Measurements from ENCODE around the gene TENM4. TPM values are rescaled to one million over a fixed set of nuclear protein-coding genes. Genes with fewer than 3 reads are reported as not detected.
A peak's percentile ranks its signal among the peaks of the same experiment; 100 is the strongest.

The TENM4 gene
- total RNA-seq, 2 experiments from 2014 or later, result not detected

GRCh38 chr11:79439410-79439885, 1.4 kb downstream of the TENM4 start:
- peaks cover 72% of the 10 kb centered on the region for H3K27me3 Mint-ChIP-seq
- peaks cover 4% of the 10 kb centered on the region for H3K36me3 Mint-ChIP-seq (ENCODE audit: low read depth)
- intact Hi-C loops (cut with micrococcal nuclease), result no loop called here
- POLR2A ChIA-PET, result no interaction called here
- ATAC-seq, result no peak
- H3K9me3 Mint-ChIP-seq, result no peaks in the 10 kb centered on the region
- CTCF ChIA-PET, result interaction anchor here (0.6 kb wide), 1 partner anchor 30 kb away, joined by 3 read pairs; no protein-coding TSS in a partner anchor
- H3K27ac Mint-ChIP-seq, result no peak overlapping the region
- no peak overlapping the region for H3K4me3 Mint-ChIP-seq
- DNase-seq, result no peak
- peaks cover 10% of the 10 kb centered on the region for H3K4me1 Mint-ChIP-seq (ENCODE audit: low read depth)
- TF ChIP-seq, protein P1, sequence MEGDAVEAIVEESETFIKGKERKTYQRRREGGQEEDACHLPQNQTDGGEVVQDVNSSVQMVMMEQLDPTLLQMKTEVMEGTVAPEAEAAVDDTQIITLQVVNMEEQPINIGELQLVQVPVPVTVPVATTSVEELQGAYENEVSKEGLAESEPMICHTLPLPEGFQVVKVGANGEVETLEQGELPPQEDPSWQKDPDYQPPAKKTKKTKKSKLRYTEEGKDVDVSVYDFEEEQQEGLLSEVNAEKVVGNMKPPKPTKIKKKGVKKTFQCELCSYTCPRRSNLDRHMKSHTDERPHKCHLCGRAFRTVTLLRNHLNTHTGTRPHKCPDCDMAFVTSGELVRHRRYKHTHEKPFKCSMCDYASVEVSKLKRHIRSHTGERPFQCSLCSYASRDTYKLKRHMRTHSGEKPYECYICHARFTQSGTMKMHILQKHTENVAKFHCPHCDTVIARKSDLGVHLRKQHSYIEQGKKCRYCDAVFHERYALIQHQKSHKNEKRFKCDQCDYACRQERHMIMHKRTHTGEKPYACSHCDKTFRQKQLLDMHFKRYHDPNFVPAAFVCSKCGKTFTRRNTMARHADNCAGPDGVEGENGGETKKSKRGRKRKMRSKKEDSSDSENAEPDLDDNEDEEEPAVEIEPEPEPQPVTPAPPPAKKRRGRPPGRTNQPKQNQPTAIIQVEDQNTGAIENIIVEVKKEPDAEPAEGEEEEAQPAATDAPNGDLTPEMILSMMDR (IDR thresholded peaks at IDR 0.05), result no peak

- intact Hi-C loops (cut with micrococcal nuclease), result no loop called here
- Mint-ChIP-seq H3K27ac (no peak overlapping the region), H3K36me3 (ENCODE audit: low read depth) (peaks cover 4% of the 10 kb centered on the region), H3K9me3 (no peaks in the 10 kb centered on the region), H3K27me3 (peaks cover 75% of the 10 kb centered on the region), H3K4me3 (no peak overlapping the region), H3K4me1 (ENCODE audit: low read depth) (peaks cover 10% of the 10 kb centered on the region)
- no peak for ATAC-seq
- CTCF ChIA-PET, result no interaction called here
- DNase-seq, result no peak
- POLR2A ChIA-PET, result no interaction called here
- TF ChIP-seq, protein P1 (IDR thresholded peaks at IDR 0.05), result no peak
Measured at GRCh38 chr11:79438631-79439409, 2.0 kb downstream of the TENM4 start.

- intact Hi-C loops (cut with micrococcal nuclease), result no loop called here
- H3K27me3 Mint-ChIP-seq, result peaks cover 69% of the 10 kb centered on the region
- no peak overlapping the region for H3K27ac Mint-ChIP-seq
- ChIA-PET POLR2A (no interaction called here), CTCF (no interaction called here)
- peak; percentile 2 for DNase-seq
- TF ChIP-seq, protein P1 (IDR thresholded peaks at IDR 0.05), result no peak
- peaks cover 10% of the 10 kb centered on the region for H3K4me1 Mint-ChIP-seq (ENCODE audit: low read depth)
- H3K4me3 Mint-ChIP-seq, result no peak overlapping the region
- peaks cover 4% of the 10 kb centered on the region for H3K36me3 Mint-ChIP-seq (ENCODE audit: low read depth)
- H3K9me3 Mint-ChIP-seq, result no peaks in the 10 kb centered on the region
- ATAC-seq, result no peak
Measured at GRCh38 chr11:79437981-79438630, 2.7 kb downstream of the TENM4 start.

GRCh38 chr11:79437278-79437980, 3.4 kb downstream of the TENM4 start:
- TF ChIP-seq, protein P1 (IDR thresholded peaks at IDR 0.05), result no peak
- no peak for DNase-seq
- Mint-ChIP-seq H3K4me3 (no peak overlapping the region), H3K27ac (no peak overlapping the region), H3K36me3 (ENCODE audit: low read depth) (peaks cover 4% of the 10 kb centered on the region), H3K27me3 (peaks cover 63% of the 10 kb centered on the region), H3K9me3 (no peaks in the 10 kb centered on the region), H3K4me1 (ENCODE audit: low read depth) (peaks cover 10% of the 10 kb centered on the region)
- CTCF ChIA-PET, result no interaction called here
- POLR2A ChIA-PET, result no interaction called here
- no peak for ATAC-seq
- intact Hi-C loops (cut with micrococcal nuclease), result no loop called here

- intact Hi-C loops (cut with micrococcal nuclease), result no loop called here
- H3K4me3 Mint-ChIP-seq, result no peak overlapping the region
Measured at GRCh38 chr11:79436919-79437277, 3.9 kb downstream of the TENM4 start.

More at GRCh38 chr11:79436919-79437277, 3.9 kb downstream of the TENM4 start:
- ChIA-PET CTCF (no interaction called here), POLR2A (no interaction called here)
- ATAC-seq (no peak), DNase-seq (no peak)
- Mint-ChIP-seq H3K4me1 (ENCODE audit: low read depth) (peaks cover 10% of the 10 kb centered on the region), H3K27ac (no peak overlapping the region), H3K36me3 (ENCODE audit: low read depth) (peaks cover 4% of the 10 kb centered on the region), H3K9me3 (no peaks in the 10 kb centered on the region), H3K27me3 (peaks cover 61% of the 10 kb centered on the region)
- TF ChIP-seq, protein P1 (IDR thresholded peaks at IDR 0.05), result no peak

Measured in activated CD8-positive, alpha-beta T cell treated with anti-CD3 and anti-CD28 coated beads for 36 hours (primary cell).